Measurements from ENCODE around the gene DCHS1. TPM values are rescaled to one million over a fixed set of nuclear protein-coding genes. Genes with fewer than 3 reads are reported as not detected.

DCHS1 gene
- total and polyA plus RNA-seq, 9 of the 15 experiments (the other 6 are each of a cell fraction or from before 2014, with no cell fraction given), result 0.04 to 0.49 (median 0.14) TPM; not detected in 2

DNA sequence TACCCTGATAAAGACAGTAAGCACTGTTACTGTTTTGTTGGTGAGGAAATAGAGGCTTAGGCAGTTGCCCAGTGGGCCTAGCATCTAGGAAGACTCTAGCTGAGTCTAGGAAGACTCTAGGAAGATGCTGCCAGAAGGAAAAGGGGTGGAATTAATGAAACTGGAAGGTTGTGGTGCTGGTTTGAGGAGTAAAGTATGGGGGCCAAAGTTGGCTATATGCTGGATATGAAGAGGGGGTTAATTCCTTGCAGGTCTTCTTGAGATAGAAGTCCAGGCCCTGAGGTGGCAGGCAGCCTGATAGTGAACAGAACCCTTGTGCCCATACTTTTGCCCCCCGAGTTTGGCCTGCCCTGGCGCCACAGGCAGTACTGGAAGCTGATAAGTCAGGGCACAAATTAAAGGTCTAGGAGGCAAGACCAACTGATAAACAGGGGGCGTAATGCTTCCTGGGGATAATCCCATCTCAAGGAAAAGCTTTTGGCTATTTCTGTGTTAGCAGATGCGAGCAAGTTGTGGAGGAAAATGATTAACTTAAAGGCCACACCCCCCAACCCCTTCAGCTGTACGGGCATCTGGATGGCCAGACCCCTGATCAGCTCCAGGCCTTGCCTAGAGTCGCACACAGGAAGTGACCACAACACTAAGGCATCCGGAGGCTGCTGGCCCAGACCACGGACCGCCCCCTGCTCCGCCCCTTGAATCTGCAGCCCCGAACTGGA is 49.0 kb downstream of the DCHS1 start (continued):
- TF ChIP-seq, protein P1, sequence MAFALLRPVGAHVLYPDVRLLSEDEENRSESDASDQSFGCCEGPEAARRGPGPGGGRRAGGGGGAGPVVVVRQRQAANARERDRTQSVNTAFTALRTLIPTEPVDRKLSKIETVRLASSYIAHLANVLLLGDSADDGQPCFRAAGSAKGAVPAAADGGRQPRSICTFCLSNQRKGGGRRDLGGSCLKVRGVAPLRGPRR (CRISPR knock-in tag; IDR thresholded peaks at IDR 0.05), result no peak
- TF ChIP-seq FUS (optimal IDR thresholded peaks at IDR 0.05; ENCODE audit: low read depth, low read length), result no peak
- no peak for TF ChIP-seq ZNF324 (CRISPR knock-in tag; IDR thresholded peaks at IDR 0.05)
- peak; percentile 24; the same call in 1 of the 2 replicates for TF ChIP-seq HCFC1 (IDR thresholded peaks at IDR 0.05; ENCODE audit: low read depth, low read length)
- TF ChIP-seq, protein P2, sequence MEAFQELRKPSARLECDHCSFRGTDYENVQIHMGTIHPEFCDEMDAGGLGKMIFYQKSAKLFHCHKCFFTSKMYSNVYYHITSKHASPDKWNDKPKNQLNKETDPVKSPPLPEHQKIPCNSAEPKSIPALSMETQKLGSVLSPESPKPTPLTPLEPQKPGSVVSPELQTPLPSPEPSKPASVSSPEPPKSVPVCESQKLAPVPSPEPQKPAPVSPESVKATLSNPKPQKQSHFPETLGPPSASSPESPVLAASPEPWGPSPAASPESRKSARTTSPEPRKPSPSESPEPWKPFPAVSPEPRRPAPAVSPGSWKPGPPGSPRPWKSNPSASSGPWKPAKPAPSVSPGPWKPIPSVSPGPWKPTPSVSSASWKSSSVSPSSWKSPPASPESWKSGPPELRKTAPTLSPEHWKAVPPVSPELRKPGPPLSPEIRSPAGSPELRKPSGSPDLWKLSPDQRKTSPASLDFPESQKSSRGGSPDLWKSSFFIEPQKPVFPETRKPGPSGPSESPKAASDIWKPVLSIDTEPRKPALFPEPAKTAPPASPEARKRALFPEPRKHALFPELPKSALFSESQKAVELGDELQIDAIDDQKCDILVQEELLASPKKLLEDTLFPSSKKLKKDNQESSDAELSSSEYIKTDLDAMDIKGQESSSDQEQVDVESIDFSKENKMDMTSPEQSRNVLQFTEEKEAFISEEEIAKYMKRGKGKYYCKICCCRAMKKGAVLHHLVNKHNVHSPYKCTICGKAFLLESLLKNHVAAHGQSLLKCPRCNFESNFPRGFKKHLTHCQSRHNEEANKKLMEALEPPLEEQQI (IDR thresholded peaks at IDR 0.05), result no peak
- TF ChIP-seq CAMTA2 (CRISPR knock-in tag; conservative IDR thresholded peaks at IDR 0.05), result no peak
- peak; percentile 98 for TF ChIP-seq JUND (IDR thresholded peaks at IDR 0.05; ENCODE audit: borderline replicate concordance, low read depth, low read length)
- peak; percentile 94; the same call in 2 of the 3 replicates for TF ChIP-seq JUND (tag; IDR thresholded peaks at IDR 0.05; ENCODE audit: borderline replicate concordance, low read depth, low read length)
- peak; percentile 68; the same call in 1 of the 2 replicates for TF ChIP-seq ELF1 (tag; IDR thresholded peaks at IDR 0.05)
- TF ChIP-seq CHD1 (IDR thresholded peaks at IDR 0.05; ENCODE audit: low read length), result no peak
- TF ChIP-seq ZBTB17 (CRISPR knock-in tag; IDR thresholded peaks at IDR 0.05), result no peak
- no peak for TF ChIP-seq ZNF217 (CRISPR knock-in tag; IDR thresholded peaks at IDR 0.05)
- TF ChIP-seq RB1 (IDR thresholded peaks at IDR 0.05; ENCODE audit: low read depth), result no peak
- no peak for TF ChIP-seq ZNF764 (CRISPR knock-in tag; IDR thresholded peaks at IDR 0.05; ENCODE audit: low read depth)
- TF ChIP-seq, protein P3, sequence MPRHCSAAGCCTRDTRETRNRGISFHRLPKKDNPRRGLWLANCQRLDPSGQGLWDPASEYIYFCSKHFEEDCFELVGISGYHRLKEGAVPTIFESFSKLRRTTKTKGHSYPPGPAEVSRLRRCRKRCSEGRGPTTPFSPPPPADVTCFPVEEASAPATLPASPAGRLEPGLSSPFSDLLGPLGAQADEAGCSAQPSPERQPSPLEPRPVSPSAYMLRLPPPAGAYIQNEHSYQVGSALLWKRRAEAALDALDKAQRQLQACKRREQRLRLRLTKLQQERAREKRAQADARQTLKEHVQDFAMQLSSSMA (CRISPR knock-in tag; IDR thresholded peaks at IDR 0.05), result no peak
- TF ChIP-seq, protein P4, sequence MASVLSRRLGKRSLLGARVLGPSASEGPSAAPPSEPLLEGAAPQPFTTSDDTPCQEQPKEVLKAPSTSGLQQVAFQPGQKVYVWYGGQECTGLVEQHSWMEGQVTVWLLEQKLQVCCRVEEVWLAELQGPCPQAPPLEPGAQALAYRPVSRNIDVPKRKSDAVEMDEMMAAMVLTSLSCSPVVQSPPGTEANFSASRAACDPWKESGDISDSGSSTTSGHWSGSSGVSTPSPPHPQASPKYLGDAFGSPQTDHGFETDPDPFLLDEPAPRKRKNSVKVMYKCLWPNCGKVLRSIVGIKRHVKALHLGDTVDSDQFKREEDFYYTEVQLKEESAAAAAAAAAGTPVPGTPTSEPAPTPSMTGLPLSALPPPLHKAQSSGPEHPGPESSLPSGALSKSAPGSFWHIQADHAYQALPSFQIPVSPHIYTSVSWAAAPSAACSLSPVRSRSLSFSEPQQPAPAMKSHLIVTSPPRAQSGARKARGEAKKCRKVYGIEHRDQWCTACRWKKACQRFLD (CRISPR knock-in tag; IDR thresholded peaks at IDR 0.05), result peak; percentile 82
- peak; percentile 28; the same call in 1 of the 2 replicates for TF ChIP-seq CBFA2T2 (conservative IDR thresholded peaks at IDR 0.05)
- no peak for TF ChIP-seq NR2C2 (CRISPR knock-in tag; IDR thresholded peaks at IDR 0.05)
- TF ChIP-seq NR2C2 (tag; IDR thresholded peaks at IDR 0.05), result peak; percentile 55
- TF ChIP-seq ZNF707 (CRISPR knock-in tag; conservative IDR thresholded peaks at IDR 0.05), result no peak
- TF ChIP-seq, protein P5, sequence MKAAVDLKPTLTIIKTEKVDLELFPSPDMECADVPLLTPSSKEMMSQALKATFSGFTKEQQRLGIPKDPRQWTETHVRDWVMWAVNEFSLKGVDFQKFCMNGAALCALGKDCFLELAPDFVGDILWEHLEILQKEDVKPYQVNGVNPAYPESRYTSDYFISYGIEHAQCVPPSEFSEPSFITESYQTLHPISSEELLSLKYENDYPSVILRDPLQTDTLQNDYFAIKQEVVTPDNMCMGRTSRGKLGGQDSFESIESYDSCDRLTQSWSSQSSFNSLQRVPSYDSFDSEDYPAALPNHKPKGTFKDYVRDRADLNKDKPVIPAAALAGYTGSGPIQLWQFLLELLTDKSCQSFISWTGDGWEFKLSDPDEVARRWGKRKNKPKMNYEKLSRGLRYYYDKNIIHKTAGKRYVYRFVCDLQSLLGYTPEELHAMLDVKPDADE (conservative IDR thresholded peaks at IDR 0.05; ENCODE audit: control insufficient read depth, low read depth, low read length), result no peak
- TF ChIP-seq TCF7L2 (IDR thresholded peaks at IDR 0.05; ENCODE audit: low read depth, low read length), result no peak

Data from K562 (cell line).